PC-9 (cell line): Measurements from ENCODE around the gene MLEC.

ENCODE experiments used
- EZH2 ChIP-seq: fragments of 200-600 bp; sonication (generic); IDR thresholded peaks from 2 replicates; pipeline ENCODE4 v1.8.0; 2017; ENCODE audit warnings: antibody characterized with exemption, low read depth
- TF ChIP-seq, protein P1 (sequence below): fragments of 200-600 bp; sonication (generic); conservative IDR thresholded peaks from 2 replicates; pipeline ENCODE4 v1.6.1; 2017; ENCODE audit warnings: mixed run types, antibody characterized with exemption, mild to moderate bottlenecking, moderate library complexity

DNA sequence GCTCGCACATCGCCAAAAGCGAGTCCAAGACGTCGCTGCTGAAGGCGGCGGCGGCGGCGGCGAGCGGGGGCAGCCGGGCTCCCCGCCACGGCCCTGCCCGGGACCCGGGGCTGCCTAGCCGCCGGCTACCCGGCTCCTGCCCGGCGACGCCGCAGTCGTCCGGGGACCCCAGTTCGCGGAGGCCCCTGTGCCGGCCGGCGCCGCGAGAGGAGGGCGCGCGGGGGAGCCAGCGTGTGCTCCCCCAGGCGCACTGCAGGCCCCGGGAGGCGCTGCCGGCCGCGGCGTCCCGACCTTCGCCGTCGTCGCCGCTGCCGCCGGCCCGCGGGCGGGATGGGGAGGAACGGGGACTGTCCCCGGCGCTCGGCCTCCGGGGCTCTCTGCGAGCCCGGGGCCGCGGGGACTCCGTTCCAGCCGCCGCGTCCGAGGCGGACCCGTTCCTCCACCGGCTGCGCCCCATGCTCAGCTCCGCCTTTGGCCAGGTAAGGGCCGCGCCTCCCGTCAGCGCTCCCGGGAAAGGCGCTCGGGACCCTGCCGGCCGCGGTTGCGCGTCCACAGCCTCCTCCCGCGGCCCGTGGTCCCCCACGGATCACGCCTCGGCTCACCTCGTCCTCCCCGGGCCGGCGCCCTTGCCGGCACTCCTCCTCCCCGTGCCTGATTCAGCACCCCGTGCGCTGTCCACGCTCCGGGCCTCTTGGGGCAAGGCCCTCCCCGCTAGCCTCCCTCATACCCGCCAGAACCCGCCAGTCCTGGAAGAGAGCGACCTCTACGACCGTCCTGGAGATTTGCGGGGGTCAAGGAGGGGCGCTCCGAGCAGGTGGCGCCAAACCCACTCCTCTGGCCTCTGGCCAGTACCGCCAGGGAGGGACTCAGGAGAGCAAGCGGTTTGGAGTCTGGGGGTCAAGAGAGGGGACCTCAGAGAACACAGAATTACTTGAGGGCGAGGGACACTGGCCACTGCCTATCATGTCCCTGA, 45.8 kb upstream of the MLEC start:
- TF ChIP-seq, protein P1, sequence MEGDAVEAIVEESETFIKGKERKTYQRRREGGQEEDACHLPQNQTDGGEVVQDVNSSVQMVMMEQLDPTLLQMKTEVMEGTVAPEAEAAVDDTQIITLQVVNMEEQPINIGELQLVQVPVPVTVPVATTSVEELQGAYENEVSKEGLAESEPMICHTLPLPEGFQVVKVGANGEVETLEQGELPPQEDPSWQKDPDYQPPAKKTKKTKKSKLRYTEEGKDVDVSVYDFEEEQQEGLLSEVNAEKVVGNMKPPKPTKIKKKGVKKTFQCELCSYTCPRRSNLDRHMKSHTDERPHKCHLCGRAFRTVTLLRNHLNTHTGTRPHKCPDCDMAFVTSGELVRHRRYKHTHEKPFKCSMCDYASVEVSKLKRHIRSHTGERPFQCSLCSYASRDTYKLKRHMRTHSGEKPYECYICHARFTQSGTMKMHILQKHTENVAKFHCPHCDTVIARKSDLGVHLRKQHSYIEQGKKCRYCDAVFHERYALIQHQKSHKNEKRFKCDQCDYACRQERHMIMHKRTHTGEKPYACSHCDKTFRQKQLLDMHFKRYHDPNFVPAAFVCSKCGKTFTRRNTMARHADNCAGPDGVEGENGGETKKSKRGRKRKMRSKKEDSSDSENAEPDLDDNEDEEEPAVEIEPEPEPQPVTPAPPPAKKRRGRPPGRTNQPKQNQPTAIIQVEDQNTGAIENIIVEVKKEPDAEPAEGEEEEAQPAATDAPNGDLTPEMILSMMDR, result no peak
- TF ChIP-seq EZH2, result no peak
